Endothelial cell (in vitro differentiated cells): ENCODE measurements around the gene ZSCAN31. TPM values are rescaled to one million over a fixed set of nuclear protein-coding genes. Genes with fewer than 3 reads are reported as not detected.
"Not testable (repeated sequence)": the region's sequence is repeated elsewhere in the genome, so short reads cannot be mapped to it uniquely, and the experiment has no call there.

Experiments
- DNase-seq: peaks from one replicate; pipeline ENCODE4 v3.0.0; 2021; ENCODE audit warnings: low spot score
- H3K27ac Mint-ChIP-seq: one replicate; pipeline ENCODE4 v1.8.0; 2021; ENCODE audit warnings: mixed read lengths, inconsistent platforms; ENCODE audit not compliant: unreplicated experiment
- H3K27me3 Mint-ChIP-seq: one replicate; pipeline ENCODE4 v1.8.0; 2021; ENCODE audit warnings: mild to moderate bottlenecking, moderate library complexity, mixed read lengths, inconsistent platforms; ENCODE audit not compliant: unreplicated experiment
- H3K36me3 Mint-ChIP-seq: one replicate; pipeline ENCODE4 v1.8.0; 2021; ENCODE audit warnings: mild to moderate bottlenecking, low read depth, mixed read lengths, inconsistent platforms; ENCODE audit not compliant: unreplicated experiment
- H3K4me1 Mint-ChIP-seq: one replicate; pipeline ENCODE4 v1.8.0; 2021; ENCODE audit warnings: mild to moderate bottlenecking, mixed read lengths, inconsistent platforms; ENCODE audit not compliant: unreplicated experiment
- H3K4me3 Mint-ChIP-seq: one replicate; pipeline ENCODE4 v1.8.0; 2021; ENCODE audit warnings: mild to moderate bottlenecking, mixed read lengths, inconsistent platforms; ENCODE audit not compliant: unreplicated experiment
- H3K9me3 Mint-ChIP-seq: one replicate; pipeline ENCODE4 v1.8.0; 2021; ENCODE audit warnings: mixed read lengths, inconsistent platforms; ENCODE audit not compliant: unreplicated experiment
- total RNA-seq: library from RNA; stranded (reverse); fragmentation: NEBNext Ultra II Directional; extraction: Animal tissue kit (Norgen Biotek cat#: 25700); gene quantifications from one replicate; pipeline ENCODE4 v1.2.1, GENCODE V29; 2021; ENCODE audit not compliant: unreplicated experiment
- TF ChIP-seq, protein P1 (sequence below): fragments of 200-600 bp; sonication (generic); IDR thresholded peaks from one replicate; pipeline ENCODE4 v1.5.0; 2021; ENCODE audit warnings: antibody characterized with exemption; ENCODE audit not compliant: unreplicated experiment

Gene ZSCAN31
- total RNA-seq, 1 donor from 2014 or later: 3.7 TPM

DNA sequence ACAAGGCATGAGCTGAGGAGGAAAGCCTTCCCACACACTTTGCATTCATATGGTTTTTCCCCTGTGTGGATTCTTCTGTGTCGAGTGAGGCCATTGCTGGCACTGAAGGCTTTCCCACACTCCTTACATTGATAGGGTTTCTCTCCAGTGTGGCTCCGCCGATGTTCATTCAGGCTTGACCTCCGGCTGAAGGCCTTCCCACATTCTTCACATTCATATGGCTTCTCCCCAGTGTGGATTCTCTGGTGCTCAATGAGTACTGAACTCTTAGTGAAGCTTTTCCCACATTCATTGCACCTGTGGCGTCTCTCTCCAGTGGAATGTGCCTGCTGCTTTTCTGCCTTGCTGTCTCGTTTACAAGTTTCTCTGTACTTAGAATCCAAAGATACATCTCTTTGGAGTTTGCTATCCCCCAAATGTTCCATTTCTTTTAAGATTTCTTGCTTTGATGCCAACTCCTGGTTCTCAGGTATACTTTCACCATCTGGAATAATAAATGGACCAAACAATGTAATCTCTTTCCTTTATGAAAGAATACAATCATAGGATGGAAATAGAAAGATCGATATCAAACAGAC lies 9.5 kb downstream of the ZSCAN31 start:
- Mint-ChIP-seq H3K9me3 (peaks cover 13% of the 10 kb centered on the region), H3K4me1 (no peaks in the 10 kb centered on the region), H3K36me3 (peaks cover 35% of the 10 kb centered on the region), H3K27me3 (peaks cover 10% of the 10 kb centered on the region), H3K27ac (no peak overlapping the region), H3K4me3 (peak overlapping the region; percentile 28)
- no peak for DNase-seq
- TF ChIP-seq, protein P1, sequence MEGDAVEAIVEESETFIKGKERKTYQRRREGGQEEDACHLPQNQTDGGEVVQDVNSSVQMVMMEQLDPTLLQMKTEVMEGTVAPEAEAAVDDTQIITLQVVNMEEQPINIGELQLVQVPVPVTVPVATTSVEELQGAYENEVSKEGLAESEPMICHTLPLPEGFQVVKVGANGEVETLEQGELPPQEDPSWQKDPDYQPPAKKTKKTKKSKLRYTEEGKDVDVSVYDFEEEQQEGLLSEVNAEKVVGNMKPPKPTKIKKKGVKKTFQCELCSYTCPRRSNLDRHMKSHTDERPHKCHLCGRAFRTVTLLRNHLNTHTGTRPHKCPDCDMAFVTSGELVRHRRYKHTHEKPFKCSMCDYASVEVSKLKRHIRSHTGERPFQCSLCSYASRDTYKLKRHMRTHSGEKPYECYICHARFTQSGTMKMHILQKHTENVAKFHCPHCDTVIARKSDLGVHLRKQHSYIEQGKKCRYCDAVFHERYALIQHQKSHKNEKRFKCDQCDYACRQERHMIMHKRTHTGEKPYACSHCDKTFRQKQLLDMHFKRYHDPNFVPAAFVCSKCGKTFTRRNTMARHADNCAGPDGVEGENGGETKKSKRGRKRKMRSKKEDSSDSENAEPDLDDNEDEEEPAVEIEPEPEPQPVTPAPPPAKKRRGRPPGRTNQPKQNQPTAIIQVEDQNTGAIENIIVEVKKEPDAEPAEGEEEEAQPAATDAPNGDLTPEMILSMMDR: no peak

- no peak for DNase-seq
- TF ChIP-seq, protein P1: no peak
- peaks cover 10% of the 10 kb centered on the region for H3K27me3 Mint-ChIP-seq
- no peak overlapping the region for H3K27ac Mint-ChIP-seq
- no peak overlapping the region for H3K4me3 Mint-ChIP-seq
- H3K36me3 Mint-ChIP-seq: peaks cover 30% of the 10 kb centered on the region
- peaks cover 13% of the 10 kb centered on the region for H3K9me3 Mint-ChIP-seq
- H3K4me1 Mint-ChIP-seq: no peaks in the 10 kb centered on the region
These were observed 12.0 kb downstream of the ZSCAN31 start for GRCh38 chr6:28323813-28324424.

GRCh38 chr6:28322661-28323060 lies 13.3 kb downstream of the ZSCAN31 start:
- peaks cover 12% of the 10 kb centered on the region for H3K9me3 Mint-ChIP-seq
- TF ChIP-seq, protein P1: no peak
- DNase-seq: no peak
- H3K27me3 Mint-ChIP-seq: peaks cover 9% of the 10 kb centered on the region
- no peak overlapping the region for H3K4me3 Mint-ChIP-seq
- H3K36me3 Mint-ChIP-seq: peaks cover 26% of the 10 kb centered on the region
- H3K4me1 Mint-ChIP-seq: no peaks in the 10 kb centered on the region
- no peak overlapping the region for H3K27ac Mint-ChIP-seq

DNA sequence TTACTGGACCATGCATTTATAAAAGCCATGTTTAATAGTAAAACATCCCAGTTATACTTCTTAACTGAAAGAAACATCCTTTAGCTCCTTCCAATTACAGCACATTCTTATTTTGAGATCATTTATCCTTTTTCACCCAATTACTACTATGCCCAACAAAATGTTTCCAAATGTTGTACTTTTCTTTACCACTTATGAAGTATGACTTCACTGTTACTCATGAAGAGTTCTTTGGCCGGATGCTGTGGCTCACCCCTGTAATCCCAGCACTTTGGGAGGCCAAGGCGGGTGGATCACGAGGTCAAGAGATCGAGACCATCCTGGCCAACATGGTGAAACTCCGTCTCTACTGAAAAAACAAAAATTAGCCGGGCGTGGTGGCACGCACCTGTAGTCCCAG lies 18.1 kb downstream of the ZSCAN31 start:
- not testable (repeated sequence) for H3K27me3 Mint-ChIP-seq, H3K9me3 Mint-ChIP-seq, DNase-seq, H3K4me1 Mint-ChIP-seq, H3K27ac Mint-ChIP-seq, H3K36me3 Mint-ChIP-seq, H3K4me3 Mint-ChIP-seq

DNA sequence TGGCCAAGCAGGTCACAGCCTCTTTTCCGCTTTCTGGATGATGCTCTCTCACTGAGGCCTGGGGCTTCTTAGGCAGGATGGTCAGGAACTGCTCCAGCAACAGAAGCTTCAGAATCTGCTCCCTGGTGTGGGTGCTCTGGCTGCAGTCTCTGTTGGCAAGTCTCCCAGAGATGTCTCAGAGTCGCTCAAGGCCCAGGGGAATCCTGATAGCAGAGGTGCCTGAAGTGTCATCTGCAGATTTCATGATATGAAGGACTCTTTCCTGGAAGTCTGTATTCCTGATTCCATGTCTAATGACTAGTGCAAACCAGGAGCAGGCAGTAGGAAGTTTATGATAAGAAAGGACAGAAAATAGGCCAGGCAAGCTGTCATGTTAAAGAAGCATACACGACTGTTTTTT lies 20.3 kb downstream of the ZSCAN31 start:
- DNase-seq: no peak
- Mint-ChIP-seq H3K9me3 (no peaks in the 10 kb centered on the region), H3K27ac (no peak overlapping the region), H3K36me3 (peaks cover 9% of the 10 kb centered on the region), H3K4me3 (no peak overlapping the region), H3K27me3 (no peaks in the 10 kb centered on the region), H3K4me1 (no peaks in the 10 kb centered on the region)
- TF ChIP-seq, protein P1: no peak
